Osteoblast (primary cell): ENCODE data around the gene POLR2H. TPM values are rescaled to one million over a fixed set of nuclear protein-coding genes. Genes with fewer than 3 reads are reported as not detected.

ENCODE experiments used
- DNase-seq: peaks from one replicate; pipeline ENCODE4 v3.0.0; 2011; ENCODE audit warnings: low spot score, mixed read lengths; ENCODE audit not compliant: insufficient read length; ENCODE audit errors: missing footprints
- H2AFZ ChIP-seq: 2 replicates; pipeline ENCODE4 v1.6.0; 2011; ENCODE audit warnings: mild to moderate bottlenecking, low read length
- H3K27ac ChIP-seq: 2 replicates; pipeline ENCODE4 v1.5.1; 2011; ENCODE audit warnings: mild to moderate bottlenecking, low read depth, low read length, moderate library complexity
- H3K27me3 ChIP-seq: 2 replicates; pipeline ENCODE4 v1.6.0; 2012; ENCODE audit warnings: mild to moderate bottlenecking, control low read depth, inconsistent platforms, low read length, moderate library complexity; ENCODE audit not compliant: insufficient read depth
- H3K36me3 ChIP-seq: 2 replicates; pipeline ENCODE4 v1.5.1; 2011; ENCODE audit warnings: mild to moderate bottlenecking, low read length, control low read depth, moderate library complexity; ENCODE audit not compliant: insufficient read depth
- H3K4me1 ChIP-seq: 2 replicates; pipeline ENCODE4 v1.5.1; 2011; ENCODE audit warnings: mild to moderate bottlenecking, low read length, control low read depth, moderate library complexity; ENCODE audit not compliant: insufficient read depth
- H3K4me2 ChIP-seq: 2 replicates; pipeline ENCODE4 v1.6.0; 2011; ENCODE audit warnings: mild to moderate bottlenecking, low read length; ENCODE audit not compliant: insufficient read depth
- H3K4me3 ChIP-seq: fragments of 200-600 bp; sonication (generic); 3 replicates; pipeline ENCODE4 v1.5.1; 2012; ENCODE audit warnings: mild to moderate bottlenecking, low read length, inconsistent platforms; ENCODE audit not compliant: insufficient read depth
- H3K79me2 ChIP-seq: 2 replicates; pipeline ENCODE4 v1.6.0; 2012; ENCODE audit warnings: mild to moderate bottlenecking, low read length, control low read depth, inconsistent platforms; ENCODE audit not compliant: insufficient read depth
- H3K9me3 ChIP-seq: 2 replicates; pipeline ENCODE4 v1.5.1; 2011; ENCODE audit warnings: low read depth, low read length, control low read depth
- H4K20me1 ChIP-seq: 2 replicates; pipeline ENCODE4 v1.6.0; 2012; ENCODE audit warnings: mild to moderate bottlenecking, low read length, control low read depth; ENCODE audit not compliant: insufficient read depth
- total RNA-seq: library from RNA; depleted of rRNA; stranded (reverse); fragments of >200 nt; gene quantifications from 2 replicates; pipeline ENCODE4 v1.2.3, GENCODE V29; 2012
- TF ChIP-seq, protein P1 (sequence below): IDR thresholded peaks from 2 replicates; pipeline ENCODE4 v1.5.1; 2011; ENCODE audit warnings: mild to moderate bottlenecking, low read depth, low read length, moderate library complexity; ENCODE audit errors: extremely low read depth

The POLR2H gene
- total RNA-seq, 1 donor, result 61.2 TPM

GRCh38 chr3:184315871-184316661 is 45.4 kb upstream of the POLR2H start:
- H3K9me3 ChIP-seq, result no peaks in the 10 kb centered on the region
- DNase-seq, result peak; percentile 85
- peaks cover 54% of the 10 kb centered on the region for H4K20me1 ChIP-seq
- no peak overlapping the region for H2AFZ ChIP-seq
- H3K4me3 ChIP-seq, result peak overlapping the region; percentile 97
- H3K36me3 ChIP-seq, result peaks cover 37% of the 10 kb centered on the region
- peak overlapping the region; percentile 98 for H3K4me2 ChIP-seq
- H3K4me1 ChIP-seq, result peaks cover 38% of the 10 kb centered on the region
- TF ChIP-seq, protein P1, sequence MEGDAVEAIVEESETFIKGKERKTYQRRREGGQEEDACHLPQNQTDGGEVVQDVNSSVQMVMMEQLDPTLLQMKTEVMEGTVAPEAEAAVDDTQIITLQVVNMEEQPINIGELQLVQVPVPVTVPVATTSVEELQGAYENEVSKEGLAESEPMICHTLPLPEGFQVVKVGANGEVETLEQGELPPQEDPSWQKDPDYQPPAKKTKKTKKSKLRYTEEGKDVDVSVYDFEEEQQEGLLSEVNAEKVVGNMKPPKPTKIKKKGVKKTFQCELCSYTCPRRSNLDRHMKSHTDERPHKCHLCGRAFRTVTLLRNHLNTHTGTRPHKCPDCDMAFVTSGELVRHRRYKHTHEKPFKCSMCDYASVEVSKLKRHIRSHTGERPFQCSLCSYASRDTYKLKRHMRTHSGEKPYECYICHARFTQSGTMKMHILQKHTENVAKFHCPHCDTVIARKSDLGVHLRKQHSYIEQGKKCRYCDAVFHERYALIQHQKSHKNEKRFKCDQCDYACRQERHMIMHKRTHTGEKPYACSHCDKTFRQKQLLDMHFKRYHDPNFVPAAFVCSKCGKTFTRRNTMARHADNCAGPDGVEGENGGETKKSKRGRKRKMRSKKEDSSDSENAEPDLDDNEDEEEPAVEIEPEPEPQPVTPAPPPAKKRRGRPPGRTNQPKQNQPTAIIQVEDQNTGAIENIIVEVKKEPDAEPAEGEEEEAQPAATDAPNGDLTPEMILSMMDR, result no peak
- no peaks in the 10 kb centered on the region for H3K27me3 ChIP-seq
- H3K79me2 ChIP-seq, result peaks cover 57% of the 10 kb centered on the region
- peak overlapping the region; percentile 68 for H3K27ac ChIP-seq

DNA sequence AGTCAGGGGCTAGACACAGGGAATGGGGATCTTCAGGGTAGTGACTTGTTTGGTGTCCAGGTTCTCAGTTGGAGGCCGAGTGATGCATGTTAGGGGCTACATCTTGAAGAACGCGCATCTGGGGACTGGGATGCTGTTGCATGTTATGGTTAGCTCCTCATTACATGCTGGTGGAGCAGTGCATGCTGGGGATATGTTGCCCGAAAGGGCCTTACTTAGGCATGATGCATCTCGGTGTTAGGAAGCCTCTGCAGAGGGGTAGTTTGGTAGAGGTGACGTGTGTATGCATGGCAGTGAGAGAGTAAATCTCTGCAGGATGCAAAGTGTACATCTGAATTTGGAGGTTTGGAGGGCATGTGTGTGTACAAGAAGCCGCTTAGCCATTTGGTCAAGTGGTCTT is 44.7 kb upstream of the POLR2H start:
- peaks cover 38% of the 10 kb centered on the region for H3K4me1 ChIP-seq
- H3K4me3 ChIP-seq, result peak overlapping the region; percentile 97
- TF ChIP-seq, protein P1, result no peak
- H4K20me1 ChIP-seq, result peaks cover 62% of the 10 kb centered on the region
- peak; percentile 85 for DNase-seq
- H2AFZ ChIP-seq, result no peak overlapping the region
- no peaks in the 10 kb centered on the region for H3K9me3 ChIP-seq
- H3K79me2 ChIP-seq, result peaks cover 65% of the 10 kb centered on the region
- H3K27me3 ChIP-seq, result no peaks in the 10 kb centered on the region
- H3K36me3 ChIP-seq, result peaks cover 45% of the 10 kb centered on the region
- H3K27ac ChIP-seq, result peak overlapping the region; percentile 68
- H3K4me2 ChIP-seq, result peak overlapping the region; percentile 98

DNA sequence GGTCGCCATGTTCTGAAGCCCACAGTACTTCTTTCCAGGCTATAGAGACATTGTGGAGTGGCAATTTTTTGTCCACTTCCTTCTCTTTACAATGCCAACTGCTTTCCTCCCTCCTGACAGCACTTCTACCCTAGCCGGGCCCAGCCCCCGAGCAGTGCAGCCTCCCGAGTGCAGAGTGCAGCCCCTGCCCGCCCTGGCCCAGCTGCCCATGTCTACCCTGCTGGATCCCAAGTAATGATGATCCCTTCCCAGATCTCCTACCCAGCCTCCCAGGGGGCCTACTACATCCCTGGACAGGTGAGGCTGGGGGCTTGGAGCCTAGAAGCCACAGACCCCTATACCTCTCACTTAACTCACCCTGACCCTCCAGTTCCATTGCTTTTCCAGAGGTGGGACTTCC is 44.3 kb upstream of the POLR2H start:
- peaks cover 69% of the 10 kb centered on the region for H3K79me2 ChIP-seq
- H3K4me1 ChIP-seq, result peaks cover 41% of the 10 kb centered on the region
- peaks cover 49% of the 10 kb centered on the region for H3K36me3 ChIP-seq
- peak; percentile 61 for DNase-seq
- peaks cover 66% of the 10 kb centered on the region for H4K20me1 ChIP-seq
- no peaks in the 10 kb centered on the region for H3K9me3 ChIP-seq
- H3K4me3 ChIP-seq, result peak overlapping the region; percentile 97
- no peaks in the 10 kb centered on the region for H3K27me3 ChIP-seq
- no peak overlapping the region for H3K27ac ChIP-seq
- H2AFZ ChIP-seq, result no peak overlapping the region
- peak overlapping the region; percentile 98 for H3K4me2 ChIP-seq
- TF ChIP-seq, protein P1, result no peak

- Histone ChIP-seq H2AFZ (no peak overlapping the region), H3K27me3 (no peaks in the 10 kb centered on the region), H3K9me3 (no peaks in the 10 kb centered on the region), H3K4me1 (peaks cover 41% of the 10 kb centered on the region), H3K36me3 (peaks cover 78% of the 10 kb centered on the region), H3K79me2 (peaks cover 92% of the 10 kb centered on the region), H3K4me2 (peak overlapping the region; percentile 87), H3K4me3 (peak overlapping the region; percentile 39), H4K20me1 (peaks cover 84% of the 10 kb centered on the region), H3K27ac (peak overlapping the region; percentile 62)
- TF ChIP-seq, protein P1, result no peak
- DNase-seq, result peak; percentile 99
Measured at GRCh38 chr3:184320104-184320445, 41.4 kb upstream of the POLR2H start.
